GM21360 (cell line): ENCODE measurements around the gene ARL5B.
"Not testable (repeated sequence)": the region's sequence is repeated elsewhere in the genome, so short reads cannot be mapped to it uniquely, and the experiment has no call there.

ENCODE experiments used
- ATAC-seq: cut with Tn5 transposase; IDR thresholded peaks from one replicate; pipeline ENCODE4 v1.9.1; 2021; ENCODE audit warnings: mild to moderate bottlenecking, moderate library complexity; ENCODE audit not compliant: unreplicated experiment

Gene ARL5B, protein sequence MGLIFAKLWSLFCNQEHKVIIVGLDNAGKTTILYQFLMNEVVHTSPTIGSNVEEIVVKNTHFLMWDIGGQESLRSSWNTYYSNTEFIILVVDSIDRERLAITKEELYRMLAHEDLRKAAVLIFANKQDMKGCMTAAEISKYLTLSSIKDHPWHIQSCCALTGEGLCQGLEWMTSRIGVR

DNA sequence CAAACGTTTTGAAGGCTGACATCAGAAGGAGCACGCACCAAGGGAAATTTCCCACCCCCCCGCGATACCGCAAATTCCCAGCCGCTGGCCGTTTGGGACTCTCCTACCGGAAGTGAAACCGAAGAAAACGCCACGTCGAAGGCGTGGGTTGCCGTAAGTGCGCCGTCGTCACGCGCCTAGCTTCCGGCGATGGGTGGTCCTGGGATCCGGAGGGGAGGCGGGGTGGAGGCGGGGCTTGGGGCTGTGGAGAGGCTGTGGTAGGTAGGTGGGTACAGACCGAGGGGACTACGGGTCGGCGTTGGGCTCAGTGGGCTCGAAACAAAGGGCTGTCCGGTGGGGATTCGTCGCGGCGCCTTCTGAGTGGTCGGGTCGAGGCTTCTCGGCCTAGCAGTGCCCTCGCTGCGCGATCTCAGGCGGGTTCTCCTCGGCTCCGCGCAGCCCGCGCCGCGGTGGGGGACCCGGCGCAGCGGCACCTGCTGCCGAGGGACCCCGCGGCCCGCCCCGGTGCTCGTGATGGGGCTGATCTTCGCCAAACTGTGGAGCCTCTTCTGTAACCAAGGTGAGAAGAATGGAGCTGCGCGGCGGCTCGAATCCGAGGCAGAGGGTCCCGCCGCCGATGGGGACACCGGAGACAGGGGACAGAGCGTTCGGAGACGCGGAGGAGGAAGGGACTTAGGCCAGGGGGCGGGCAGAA, at the start of gene ARL5B:
Gene ARL5B (plus strand): TSS at position 307 of the 694 bp plus-strand sequence. CDS start 207 bp downstream, at position 514.
- ATAC-seq, result peak; percentile 87

- no peak for ATAC-seq
These were observed 48.7 kb upstream of the ARL5B start for GRCh38 chr10:18610517-18610916.

DNA sequence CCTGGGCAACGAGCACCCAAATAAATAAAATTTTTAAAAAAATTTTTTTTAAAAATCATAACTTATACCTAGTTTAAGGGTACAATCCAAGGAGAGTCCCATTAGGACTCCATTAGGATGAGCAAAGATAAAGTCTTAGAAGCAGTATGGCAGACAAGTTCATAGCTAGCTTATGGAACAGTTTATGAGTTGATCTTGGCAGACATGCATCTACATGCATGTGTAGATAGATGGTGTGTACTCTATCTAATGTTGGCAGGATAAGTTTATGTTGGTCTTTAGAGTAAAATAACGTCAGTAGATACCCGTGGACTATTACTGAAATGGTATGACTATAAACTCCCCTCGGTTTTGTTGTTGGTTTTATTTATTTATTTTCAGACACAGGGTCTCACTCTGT, 48.1 kb upstream of the ARL5B start:
- no peak for ATAC-seq

DNA sequence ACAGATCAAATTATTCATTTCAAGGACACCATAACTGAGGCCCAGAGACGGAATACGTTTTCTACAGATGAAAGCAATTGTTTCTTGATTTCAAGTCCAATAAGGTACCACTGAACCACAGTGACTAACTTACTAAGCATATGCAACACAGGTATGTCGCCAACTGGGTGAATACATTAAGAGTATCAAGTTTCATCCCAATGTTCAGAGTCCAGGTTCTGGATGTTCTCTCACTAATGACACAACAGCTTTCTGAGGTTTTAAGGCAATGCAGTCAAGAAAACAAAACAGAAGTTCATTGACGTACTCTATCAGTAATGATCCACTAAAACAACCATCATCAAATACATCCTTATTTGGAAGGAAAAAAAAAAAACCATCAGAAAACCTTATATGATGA, 43.6 kb upstream of the ARL5B start:
- ATAC-seq, result no peak

DNA sequence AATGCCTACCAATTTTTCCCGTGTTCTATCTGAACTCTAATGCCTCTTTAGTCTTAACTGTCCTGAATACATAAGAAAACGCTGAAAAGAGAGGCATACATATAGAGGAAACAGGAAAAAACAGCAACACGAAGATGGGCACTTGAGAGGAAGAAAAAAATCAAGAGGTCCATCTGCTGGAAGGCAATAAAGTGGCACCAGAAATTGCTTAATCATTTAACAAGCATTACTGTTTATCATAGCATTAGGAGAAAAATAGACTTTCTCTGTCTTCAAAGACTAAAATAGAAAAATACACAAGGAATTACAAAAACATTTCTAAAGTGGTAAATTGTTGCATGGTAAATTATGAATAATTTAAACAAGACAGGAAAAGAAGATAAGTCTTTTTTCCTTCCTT, 42.9 kb upstream of the ARL5B start:
- ATAC-seq, result no peak

DNA sequence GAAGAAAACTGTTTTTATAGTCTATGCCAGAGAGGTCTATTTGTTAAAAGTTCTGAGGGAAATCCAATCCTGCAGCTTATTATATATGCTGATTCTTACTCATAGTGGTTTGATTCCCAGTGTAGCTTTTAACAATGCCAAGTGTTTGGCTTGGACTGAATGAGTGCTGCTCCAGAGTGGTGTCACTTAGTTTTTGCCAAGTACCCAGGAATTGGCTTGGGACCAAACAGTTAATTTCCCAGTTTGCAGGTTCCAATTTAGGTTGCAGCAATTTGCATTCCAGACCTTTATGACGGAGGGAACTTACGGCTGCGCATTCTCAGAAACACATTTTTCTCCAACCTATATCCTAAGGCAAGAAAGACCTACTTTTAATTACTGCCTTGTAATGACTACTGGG, 40.2 kb upstream of the ARL5B start:
- ATAC-seq, result no peak

DNA sequence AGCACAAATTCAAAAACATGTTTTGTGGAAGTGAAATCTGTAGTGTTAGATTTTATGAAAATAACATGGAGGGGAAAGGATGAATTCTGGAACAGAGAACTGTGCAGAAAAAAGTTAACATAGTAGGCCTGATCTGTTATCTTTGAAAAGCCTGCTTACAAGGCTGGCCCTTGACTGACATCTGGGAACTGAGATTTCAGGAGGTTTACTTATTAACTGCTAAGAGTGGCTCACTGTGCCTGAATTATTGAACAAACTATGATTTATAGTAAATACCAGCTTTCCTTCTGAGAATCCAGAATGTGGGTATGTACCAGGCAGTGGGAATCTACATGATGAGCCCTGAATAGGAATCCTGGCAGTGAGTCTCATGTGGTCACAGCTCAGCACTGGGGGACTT, 38.4 kb upstream of the ARL5B start:
- ATAC-seq, result no peak

GRCh38 chr10:18623671-18624070, 35.6 kb upstream of the ARL5B start:
- not testable (repeated sequence) for ATAC-seq

DNA sequence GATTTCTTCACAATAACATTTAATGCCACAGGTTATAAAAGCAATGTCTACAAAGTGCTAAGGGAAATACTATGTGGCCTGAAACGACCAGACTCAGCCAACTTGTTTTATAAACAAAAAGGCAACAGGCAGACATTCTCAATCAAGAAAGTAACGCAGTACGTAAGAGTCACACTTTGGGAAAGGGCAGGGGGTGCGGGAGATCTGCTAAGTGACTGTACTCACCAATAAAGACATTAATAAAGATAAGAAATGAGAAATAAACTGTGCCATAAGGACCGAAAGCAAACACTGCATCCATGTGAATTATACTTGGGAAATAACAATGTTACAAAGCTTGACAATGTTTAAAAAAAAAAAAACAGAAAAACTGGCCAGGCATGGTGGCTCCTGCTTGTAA, 33.3 kb upstream of the ARL5B start:
- ATAC-seq, result no peak

- not testable (repeated sequence) for ATAC-seq
These were observed 31.7 kb upstream of the ARL5B start for GRCh38 chr10:18627452-18628018.

- ATAC-seq, result not testable (repeated sequence)
These were observed 26.7 kb upstream of the ARL5B start for GRCh38 chr10:18632500-18632899.

DNA sequence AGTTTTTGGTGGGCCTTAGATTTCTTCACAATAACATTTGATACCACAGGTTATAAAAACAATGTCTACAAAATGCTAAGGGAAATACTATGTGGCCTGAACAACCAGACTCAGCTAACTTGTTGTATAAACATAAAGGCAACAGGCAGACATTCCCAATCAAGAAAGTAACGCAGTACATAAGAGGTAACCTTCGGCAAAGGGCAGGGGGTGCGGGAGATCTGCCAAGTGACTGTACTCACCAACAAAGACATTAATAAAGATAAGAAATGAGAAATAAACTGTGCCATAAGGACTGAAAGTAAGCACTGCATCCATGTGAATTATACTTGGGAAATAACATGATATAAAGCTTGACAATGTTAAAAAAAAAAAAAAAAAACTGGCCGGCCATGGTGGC, 23.2 kb upstream of the ARL5B start:
- ATAC-seq, result no peak

- not testable (repeated sequence) for ATAC-seq
These were observed 21.8 kb upstream of the ARL5B start for GRCh38 chr10:18637400-18637799.

- ATAC-seq, result not testable (repeated sequence)
These were observed 19.5 kb upstream of the ARL5B start for GRCh38 chr10:18639719-18640118.

GRCh38 chr10:18647151-18647550, 12.1 kb upstream of the ARL5B start:
- no peak for ATAC-seq

GRCh38 chr10:18647945-18648344, 11.3 kb upstream of the ARL5B start:
- ATAC-seq, result no peak

DNA sequence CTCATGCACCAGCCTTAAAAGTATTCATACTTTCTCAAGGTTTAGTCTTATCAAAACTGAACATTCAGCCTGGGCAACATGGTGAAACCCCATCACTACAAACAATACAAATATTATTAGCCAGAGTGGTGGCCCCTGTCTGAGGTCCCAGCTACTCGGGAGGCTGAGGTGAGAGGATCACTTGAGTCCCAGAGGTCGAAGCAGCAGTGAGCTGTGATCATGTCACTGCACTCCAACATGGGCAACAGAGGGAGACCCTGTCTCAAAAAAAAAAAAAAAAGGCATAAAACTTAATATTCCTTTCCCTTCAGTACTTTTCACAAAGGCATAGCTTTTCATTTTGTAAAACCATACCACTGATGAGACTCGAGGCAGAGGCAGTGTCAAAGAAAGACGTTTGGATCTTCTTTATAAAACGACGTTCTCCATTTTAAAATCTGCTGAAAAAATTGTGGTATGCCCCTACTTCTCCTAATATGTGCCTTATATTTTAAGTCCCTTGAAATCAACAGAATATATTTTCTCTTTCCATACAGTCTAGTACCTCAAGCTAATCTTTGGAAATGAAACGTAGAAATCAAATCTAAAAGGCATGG, 9.8 kb upstream of the ARL5B start:
- no peak for ATAC-seq

DNA sequence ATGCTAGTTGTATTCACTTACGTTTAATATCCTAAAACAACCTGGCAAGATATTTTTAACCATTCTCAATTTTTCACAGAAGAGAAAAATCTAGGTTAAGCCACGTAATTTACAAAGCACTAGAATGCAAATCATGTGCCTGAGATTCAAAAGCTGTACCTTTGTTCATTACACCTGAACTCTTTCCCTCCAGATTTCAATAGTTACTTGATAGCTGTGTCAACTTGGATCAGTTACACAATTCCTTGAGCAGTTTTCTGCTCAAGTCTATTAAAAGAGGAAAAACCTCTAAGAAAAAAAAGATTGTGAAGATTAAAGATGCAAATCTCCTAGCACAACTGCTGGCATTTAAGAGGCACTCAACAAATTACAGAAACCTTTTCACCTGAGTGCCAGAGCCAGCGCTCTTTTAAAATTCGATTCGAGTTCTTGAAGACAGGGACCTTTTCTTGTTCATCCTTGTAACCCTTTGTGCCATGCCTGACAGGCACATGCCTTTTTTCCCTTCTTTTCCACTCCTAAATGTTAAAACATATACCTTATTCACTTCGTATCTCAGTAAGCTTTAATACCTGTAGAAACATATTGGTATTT, 8.7 kb upstream of the ARL5B start:
- ATAC-seq, result no peak

DNA sequence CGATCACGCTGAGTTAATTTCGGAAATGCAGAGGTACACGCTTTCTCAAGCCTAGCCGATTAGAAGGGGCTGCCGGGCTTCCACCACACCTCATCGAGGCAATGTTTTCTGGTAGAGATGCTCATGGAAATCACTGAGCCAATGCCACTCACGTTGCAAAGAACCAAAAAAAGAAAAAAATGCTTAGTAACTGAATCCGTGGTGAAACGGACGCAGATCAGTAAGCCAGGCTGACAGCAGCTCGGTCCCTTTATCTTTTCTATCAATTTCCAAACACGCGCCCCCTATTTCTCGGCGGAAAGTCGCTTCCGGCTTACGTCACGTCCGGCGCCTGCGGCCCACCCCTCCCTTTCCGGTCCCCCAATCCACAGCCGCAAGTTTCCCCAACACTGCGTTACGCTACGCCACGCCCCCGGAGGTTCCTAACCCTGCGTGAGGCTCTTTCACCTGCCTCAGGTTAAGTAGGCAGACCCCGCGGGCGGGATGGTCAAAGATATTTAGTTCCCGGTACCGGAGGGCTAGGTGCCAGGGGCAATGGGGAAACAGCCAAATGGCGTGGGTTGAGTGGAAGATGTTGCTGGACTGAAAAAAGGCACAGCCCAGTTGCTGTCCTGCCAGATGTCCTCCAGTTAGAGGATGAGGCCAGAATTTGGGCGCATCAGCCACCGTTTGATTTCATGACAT, 7.8 kb upstream of the ARL5B start, which contains the start of gene NSUN6:
Gene NSUN6 (minus strand): TSS at position 264 of the 684 bp plus-strand sequence. CDS start 384 bp downstream, outside the sequence.
- peak; percentile 98 for ATAC-seq

- no peak for ATAC-seq
These were observed 6.1 kb upstream of the ARL5B start for GRCh38 chr10:18653112-18653511.

DNA sequence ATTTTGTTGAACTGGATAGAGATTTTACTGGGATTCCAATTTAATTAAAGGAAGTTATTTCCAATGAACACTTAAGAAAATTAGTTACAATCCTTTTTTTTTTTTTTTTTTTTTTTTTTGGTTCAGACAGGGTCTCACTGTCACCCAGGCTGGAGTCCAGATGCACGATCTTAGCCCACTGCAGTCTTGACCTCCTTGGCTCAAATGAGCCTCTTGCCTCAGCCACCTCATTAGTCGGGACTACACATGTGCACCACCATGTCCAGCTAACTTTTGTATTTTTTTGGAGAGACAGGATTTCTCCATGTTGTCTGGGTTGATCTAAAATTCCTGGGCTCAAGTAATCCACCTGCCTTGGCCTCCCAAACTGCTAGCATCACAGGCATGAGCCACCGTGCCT, 2.5 kb upstream of the ARL5B start:
- no peak for ATAC-seq
